OCI-M1 (cell line): Measurements from ENCODE around the gene SSBP3.
A peak's percentile ranks its signal among the peaks of the same experiment; 100 is the strongest.
"Not testable (repeated sequence)": the region's sequence is repeated elsewhere in the genome, so short reads cannot be mapped to it uniquely, and the experiment has no call there.

Source experiments
- DNase-seq: peaks from one replicate; lab custom pipeline; 2025; lab: John Stamatoyannopoulos, UW

The SSBP3 gene

GRCh38 chr1:54220004-54220811 is 186.0 kb downstream of the SSBP3 start:
- no peak for DNase-seq

GRCh38 chr1:54219688-54220003 is 186.5 kb downstream of the SSBP3 start:
- DNase-seq = no peak

- DNase-seq = no peak
Measured at GRCh38 chr1:54218883-54219687, 187.1 kb downstream of the SSBP3 start.

- no peak for DNase-seq
Measured at GRCh38 chr1:54215523-54215922, 190.7 kb downstream of the SSBP3 start.

GRCh38 chr1:54212872-54213271 is 193.3 kb downstream of the SSBP3 start:
- peak; percentile 81 for DNase-seq

- not testable (repeated sequence) for DNase-seq
Measured at GRCh38 chr1:54207896-54208295, 198.3 kb downstream of the SSBP3 start.

- DNase-seq = no peak
Measured at GRCh38 chr1:54207287-54207686, 198.9 kb downstream of the SSBP3 start.

- DNase-seq = no peak
Measured at GRCh38 chr1:54204199-54204598, 202.0 kb downstream of the SSBP3 start.

GRCh38 chr1:54200519-54200997 is 205.6 kb downstream of the SSBP3 start:
- DNase-seq = peak; percentile 47

GRCh38 chr1:54199765-54200518 is 206.3 kb downstream of the SSBP3 start, which contains the start of the genes CYB5RL and MRPL37:
Gene CYB5RL, minus strand, starts transcription at chr1:54200030. Its CDS starts 4,414 bp downstream, at chr1:54195616.
Gene MRPL37, plus strand, starts transcription at chr1:54200167. Its CDS starts 77 bp downstream, at chr1:54200244.
- peak; percentile 97 for DNase-seq

GRCh38 chr1:54199151-54199764 is 206.9 kb downstream of the SSBP3 start:
- DNase-seq = peak; percentile 39

- DNase-seq = no peak
Measured at GRCh38 chr1:54193453-54193852, 212.7 kb downstream of the SSBP3 start.

- DNase-seq = no peak
Measured at GRCh38 chr1:54191525-54191924, 214.7 kb downstream of the SSBP3 start.

GRCh38 chr1:54190526-54190925 is 215.7 kb downstream of the SSBP3 start:
- DNase-seq = no peak

GRCh38 chr1:54188291-54188690 is 217.9 kb downstream of the SSBP3 start:
- no peak for DNase-seq

GRCh38 chr1:54186056-54186455 is 220.1 kb downstream of the SSBP3 start:
- no peak for DNase-seq

GRCh38 chr1:54180701-54181360 is 225.4 kb downstream of the SSBP3 start:
- no peak for DNase-seq

GRCh38 chr1:54178296-54179070 is 227.7 kb downstream of the SSBP3 start:
- no peak for DNase-seq

- no peak for DNase-seq
Measured at GRCh38 chr1:54177726-54178125, 228.5 kb downstream of the SSBP3 start.

GRCh38 chr1:54176621-54177327 is 229.4 kb downstream of the SSBP3 start:
- DNase-seq = no peak
